Stimulated activated CD8-positive, alpha-beta memory T cell treated with anti-CD3 and anti-CD28 coated beads, Interleukin-4, amount 100 ng/mL, for 4 hours (primary cell): Measurements from ENCODE around the gene CERS1.

Experiments
- DNase-seq, 2 donors: peaks; one replicate each; pipeline ENCODE4 v3.0.0-alpha.2; 2020; ENCODE audit warnings: low read depth in 2 of 2, low spot score in 1 of 2

The CERS1 gene

DNA sequence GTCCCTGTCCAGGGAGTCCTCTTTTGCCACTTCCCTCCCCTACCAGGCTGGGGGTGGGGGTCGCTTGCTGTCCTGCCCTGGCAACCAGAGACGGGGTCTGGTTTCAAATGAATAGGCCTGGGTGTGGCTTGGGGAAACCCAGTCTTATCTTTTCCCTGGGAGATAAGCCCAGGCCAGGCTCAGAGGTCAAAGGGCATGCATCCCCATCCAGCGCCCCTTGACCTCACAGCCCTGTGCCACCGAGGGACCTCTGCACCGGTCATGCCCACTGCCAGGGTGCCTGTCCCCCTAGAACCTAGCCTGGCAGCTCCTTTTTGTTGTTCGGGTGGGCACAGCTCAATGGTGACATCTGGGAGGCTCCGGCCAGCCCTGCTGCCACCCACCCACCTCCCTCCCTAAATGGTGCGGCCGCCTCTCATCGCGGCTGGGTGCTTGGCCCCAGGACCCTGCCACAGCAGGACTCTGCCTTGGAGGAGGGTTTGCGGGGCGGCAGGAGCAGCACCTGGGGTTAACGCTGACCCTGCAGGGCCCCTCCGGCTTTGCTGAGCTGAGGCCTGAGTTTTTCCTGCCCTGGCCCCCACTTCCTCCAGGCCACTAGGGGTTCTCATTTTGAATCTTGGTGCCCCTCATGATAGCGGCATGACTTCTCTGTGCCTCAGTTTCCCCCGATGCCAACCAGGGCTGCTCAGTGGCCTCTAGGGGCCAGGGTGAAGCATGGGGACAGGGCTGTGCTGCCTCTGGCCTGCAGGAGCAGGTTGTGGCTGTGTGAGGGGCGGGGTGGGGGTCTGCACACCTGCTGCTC is 2.9 kb upstream of the CERS1 start:
- DNase-seq: no peak

DNA sequence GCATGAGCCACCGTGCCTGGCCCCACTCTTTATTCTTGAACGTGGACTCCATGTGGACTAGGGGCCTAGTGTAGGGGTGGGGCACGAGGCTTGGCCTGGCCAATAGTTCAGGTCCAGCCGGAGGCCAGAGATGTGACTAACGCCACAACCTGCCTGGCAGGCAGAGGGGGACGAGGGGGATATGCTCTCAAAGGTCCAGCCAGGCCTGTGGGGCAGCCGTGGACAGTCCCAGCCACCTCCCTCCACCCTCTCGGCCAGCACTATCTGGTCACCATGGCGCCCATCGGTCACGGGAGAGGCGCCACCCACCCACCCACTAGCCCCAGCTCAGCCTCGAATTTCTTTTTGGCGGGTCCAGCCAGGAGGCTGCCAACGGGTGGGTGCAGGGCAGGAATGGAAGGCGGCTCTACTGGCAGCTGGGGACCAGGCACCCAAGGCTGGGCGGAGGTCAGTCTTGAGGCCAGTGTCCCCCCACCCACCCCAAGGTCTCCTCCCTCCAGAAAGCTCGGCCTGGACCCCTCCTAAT is 2.2 kb upstream of the CERS1 start:
- no peak for DNase-seq

DNA sequence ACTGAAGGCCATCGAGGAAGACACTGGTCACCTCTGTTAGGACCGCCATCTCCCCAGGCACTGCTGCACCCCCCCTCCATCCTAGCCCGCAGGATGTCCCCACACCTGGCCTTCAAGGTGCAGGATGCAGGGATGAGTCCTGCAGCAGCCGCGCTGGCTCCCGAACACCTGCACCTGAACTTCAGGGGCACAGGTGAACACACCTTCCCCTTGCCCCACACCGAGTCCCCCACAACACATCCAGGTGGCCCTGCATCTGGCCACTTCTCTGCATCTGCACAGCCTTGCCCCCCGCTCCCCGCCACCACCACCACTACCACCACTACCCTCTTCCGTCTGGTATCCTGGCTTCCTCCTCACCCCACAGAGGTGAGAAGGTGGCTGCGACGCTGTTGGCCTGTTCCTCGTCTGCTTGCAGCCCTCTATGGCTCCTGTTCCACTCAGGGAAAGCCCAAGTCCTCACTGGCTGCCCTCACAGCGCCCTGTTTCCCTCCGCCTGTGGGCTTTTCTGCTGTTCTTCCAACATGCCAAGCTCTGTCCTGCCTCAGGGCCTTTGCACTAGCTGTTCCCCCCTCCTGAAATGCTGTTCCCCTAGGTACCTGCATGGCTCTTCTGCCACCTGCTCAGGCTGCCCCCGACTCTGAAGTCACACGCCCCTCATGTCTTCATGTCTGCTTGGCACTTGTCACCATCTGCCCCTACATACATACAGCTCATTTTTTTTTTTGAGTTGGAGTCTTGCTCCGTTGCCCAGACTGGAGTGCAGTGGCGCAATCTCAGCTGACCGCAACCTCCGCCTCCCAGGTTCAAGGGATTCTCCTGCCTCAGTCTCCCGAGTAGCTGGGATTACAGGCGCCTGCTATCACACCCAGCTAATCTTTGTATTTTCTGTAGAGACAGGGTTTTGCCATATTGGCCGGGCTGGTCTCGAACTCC is 1.4 kb upstream of the CERS1 start:
- no peak for DNase-seq

DNA sequence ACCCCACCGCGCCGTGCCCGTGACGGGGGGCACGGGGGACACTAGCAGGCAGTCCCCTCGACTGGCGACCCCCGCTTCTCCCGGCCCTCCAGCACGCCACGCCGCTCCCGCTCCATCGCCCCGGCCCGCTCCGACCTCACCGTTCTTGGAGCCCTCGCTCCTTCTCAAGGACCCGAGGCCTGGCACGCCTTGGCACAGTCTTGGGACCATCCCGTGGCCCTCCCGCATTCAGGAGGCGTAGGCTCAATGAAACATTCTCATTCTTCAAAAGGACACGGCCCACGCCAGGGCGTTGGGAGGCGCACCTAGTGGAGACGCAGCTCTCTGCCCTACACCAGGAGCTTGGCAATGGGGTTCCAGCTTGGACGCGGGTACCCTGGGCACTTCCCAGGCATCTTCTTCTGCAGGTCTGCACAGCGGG is 473 bp upstream of the CERS1 start:
- no peak for DNase-seq

DNA sequence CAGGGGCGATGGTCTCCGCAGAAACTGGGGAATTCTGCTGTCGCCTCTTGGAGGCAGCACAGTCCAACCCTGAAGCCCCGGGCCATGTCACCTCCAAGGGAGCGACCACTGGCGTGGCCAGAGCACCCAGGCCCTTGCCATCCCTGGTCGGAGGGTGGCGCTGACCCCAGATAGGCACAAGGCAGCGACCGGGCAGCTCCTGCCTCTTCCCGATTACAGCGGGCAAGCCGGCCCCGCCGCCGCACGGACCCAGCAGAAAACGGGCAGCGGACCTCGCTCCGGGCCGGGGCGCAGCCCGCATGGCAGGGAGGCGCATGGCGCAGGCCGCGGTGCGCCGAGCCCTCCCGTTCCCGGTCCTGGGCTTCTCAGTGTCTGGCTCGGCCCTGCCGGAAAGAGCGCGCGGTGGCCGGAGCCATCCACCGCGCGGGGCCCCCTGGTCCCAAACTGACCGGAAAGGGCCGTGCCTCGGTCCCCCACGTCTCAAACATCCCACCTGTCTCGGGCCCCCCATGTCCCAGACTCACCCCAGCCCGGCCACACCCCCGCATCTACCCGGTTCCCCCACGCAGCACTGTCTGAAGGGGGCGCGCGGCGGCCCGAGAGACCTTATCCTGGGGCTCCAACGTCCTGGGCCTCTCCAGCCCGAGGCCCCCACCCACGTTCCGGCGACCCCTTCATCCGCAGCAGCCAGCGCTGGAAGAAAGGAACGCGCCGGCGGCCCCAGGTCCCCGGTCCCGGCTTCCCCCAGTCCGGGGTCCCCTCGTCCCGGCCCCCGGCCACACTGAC is 727 bp downstream of the CERS1 start:
- DNase-seq: no peak

DNA sequence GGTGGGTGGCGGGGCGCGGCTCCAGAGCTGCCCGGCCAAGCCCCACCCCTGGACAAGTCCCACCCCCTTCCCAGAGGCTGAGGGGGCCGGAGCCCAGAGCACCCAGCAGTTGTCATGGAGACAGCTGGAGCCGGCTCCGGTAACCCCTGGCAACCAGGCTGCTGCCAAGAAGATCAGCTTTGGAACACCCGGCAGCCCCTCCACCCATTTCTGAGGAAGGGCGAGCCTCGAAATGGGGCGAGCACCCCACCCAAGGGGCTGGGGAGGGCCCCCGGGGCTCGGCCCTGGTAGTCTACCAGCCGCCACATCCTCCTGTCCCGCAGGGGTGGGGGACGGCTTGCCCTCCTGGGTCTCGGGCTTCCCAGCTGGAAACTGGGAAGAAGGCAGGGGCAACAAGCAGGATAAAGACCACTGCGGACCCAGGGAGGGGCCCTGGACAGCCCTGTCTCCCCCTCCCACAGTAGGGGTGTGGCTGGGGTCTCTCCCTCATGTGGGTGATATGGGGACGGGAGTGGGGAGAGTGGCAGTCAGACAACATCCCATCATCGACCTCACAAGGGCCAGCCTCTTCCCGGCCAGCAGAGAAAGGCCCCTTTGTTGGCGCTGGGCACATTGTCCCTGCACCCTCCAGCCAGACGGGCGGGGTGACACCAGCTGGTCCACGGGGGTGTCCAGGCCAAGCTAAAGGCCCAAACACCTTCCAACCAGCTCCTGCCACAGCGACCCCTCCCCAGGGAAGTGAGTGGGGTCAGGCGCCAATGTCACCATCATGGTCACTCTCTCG is 1.5 kb downstream of the CERS1 start:
- no peak for DNase-seq

DNA sequence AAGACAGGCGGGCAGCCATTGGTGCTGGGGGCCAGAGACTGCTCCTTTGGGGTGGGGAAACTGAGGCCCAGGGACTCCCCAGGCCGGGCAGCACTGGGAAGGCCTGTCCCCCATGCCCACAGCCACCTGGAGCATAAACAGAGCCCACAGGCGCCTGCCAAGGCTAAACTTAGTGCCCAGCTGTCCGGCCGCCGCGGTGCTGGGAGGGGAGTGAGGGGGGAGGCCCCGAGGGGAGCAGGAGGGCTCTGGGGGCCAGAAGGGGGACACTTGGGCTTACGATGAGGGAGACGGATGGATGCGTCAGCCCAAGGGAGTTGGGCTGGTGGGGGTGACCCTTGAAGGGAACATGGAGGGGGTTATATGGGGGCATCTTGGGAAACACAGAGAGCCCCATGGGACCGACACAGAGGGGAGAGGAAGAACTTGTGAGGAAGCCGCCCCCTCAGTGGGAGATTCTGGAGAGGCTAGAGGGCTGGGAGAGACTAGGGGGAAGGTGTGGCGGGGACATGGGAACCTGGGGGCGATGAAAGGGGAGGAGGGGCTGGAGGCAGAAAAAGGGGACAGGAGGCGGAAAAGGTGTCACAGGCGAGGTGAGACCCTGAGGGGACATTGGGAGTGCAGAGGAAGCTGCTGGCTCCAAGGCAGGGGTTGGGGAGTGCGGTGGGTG is 2.2 kb downstream of the CERS1 start:
- no peak for DNase-seq

DNA sequence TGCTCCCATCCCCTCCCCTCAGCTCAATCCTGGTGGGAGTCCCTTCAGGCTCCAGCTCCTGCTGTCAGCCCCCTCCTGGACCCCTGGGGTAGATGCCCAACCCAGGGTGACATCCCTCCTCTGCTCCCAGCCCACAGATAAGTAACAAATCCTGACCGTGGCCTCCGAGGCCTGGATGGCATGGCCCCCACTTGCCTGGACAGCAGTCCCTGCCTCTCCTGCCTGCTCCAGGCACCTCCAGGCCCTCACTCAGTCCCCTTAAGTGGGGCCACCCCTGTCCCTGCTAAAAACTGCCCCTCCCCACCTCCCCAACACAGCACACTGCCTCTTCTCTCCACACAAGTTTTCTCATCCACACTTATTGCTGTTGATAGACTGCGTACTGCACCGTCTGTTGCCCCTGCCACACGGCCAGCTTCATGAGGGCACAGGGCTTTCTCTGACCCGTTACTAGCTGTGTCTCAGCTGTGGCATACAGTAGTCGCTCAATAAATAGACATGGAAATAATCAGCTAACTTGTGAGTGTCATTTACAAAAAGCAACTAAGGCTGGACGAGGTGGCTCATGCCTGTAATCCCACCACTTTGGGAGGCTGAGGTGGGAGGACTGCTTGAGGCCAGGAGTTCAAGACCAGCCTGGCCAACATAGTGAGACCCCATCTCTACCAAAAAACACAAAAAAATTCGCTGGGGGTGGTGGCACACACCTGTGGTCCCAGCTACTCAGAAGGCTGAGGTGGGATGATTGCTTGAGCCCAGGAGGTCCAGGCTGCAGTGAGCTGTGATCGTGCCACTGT is 5.8 kb downstream of the CERS1 start:
- no peak for DNase-seq

DNA sequence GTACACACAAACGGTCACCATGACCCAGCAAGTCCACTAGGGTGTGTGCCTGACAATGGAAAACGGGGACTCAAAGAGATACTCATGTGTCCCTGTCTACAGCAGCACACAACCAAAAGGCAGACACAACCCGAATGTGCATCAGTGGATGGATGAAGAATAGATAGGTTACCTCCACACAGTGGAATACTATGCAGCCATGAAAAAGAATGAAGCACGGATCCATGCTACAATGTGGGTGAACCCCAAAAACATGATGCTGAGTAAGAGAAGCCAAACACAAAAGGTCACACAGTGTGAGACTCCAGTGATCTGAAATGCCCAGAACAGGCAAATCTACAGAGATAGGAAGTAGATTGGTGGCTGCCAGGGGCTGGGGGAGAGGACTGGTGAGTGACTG is 9.0 kb downstream of the CERS1 start:
- no peak for DNase-seq

DNA sequence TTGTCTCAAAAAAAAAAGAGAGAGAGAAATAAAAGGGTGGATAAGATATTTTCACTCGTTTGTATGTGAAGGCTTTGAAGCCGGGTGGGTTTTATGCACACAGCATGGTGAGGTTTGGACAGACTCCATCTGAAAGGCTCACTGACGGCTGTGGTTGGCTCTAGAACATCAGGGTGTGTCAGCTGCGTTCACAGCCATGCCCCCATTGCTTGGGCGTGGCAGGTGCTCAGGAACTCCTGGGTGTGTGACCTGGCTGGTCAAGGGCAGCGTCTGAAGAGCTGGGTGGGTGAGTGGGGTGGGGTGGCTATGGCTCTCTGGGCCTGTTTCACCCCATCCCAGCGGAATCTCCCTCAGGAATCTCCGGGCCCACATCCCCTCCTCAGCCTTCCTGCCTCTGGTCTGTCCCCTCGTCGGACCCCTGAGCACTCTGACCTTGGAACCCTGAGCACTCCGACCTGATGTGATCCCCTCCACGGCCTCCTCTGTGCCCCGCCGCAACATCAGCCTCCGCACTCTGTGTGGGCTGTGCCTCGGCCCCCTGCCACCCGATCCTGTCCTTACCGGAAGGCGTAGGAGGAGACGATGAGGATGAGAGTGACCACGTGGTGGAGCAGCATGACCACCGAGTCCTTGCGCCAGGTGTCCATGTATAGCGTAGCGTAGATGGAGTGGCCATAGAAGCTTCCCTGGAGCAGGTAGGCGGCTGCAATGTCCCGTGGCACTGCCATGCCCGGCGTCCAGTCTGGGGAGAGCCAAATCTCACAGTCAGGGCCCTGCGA is 12.2 kb downstream of the CERS1 start:
- no peak for DNase-seq

DNA sequence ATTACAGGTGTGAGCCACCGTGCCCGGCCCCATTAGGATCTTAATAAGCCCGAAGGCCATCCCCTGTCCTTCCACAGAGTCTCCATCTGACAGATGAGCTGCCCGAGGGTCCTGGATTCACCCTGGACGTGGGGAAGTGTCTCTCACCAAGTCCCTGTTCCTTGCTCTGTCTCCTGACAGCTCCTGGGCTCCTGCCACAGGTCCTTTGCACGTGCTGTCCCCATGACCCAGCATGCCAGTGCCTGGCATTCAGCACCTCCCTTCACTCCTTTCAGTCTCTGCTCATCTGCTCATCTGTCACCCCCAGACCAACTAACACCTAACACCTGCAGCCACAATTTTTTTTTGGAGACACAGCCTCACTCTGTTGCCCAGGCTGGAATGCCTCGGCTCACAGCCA is 14.5 kb downstream of the CERS1 start:
- no peak for DNase-seq

DNA sequence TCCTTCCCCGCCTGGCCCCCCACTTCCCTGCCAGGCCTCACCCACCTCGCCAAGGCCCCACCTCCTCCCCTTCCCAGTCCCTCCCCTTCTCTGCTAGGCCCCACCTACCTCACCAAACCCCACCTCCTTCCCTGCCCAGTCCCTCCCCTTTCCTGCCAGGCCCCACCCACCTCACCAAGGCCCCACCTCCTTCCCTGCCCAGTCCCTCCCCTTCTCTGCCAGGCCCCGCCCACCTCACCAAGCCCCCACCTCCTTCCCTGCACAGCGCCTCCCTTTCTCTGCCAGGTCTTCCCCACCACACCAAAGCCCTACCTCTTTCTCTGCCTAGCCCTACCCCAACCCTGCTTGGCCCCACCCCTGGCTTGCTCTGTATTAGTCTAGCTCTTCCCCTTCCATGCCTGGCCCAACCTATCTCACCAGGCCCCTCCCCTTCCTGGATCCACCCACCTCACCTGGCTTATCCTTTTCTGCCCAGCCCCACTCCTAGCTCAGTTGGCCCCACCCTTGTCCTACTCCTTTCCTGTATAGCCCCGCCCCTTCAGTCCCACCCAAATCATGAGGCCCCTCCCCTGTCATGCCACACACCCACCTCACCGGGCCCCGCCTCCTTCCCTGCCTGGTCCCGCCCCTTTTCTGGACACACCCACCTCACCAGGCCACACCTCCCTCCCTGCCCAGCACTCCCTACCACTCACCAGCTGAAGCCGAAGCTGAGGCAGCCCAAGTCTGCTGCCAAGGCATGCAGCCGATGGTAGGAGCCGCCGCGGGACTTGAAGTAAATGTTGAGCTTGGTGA is 16.2 kb downstream of the CERS1 start:
- DNase-seq: no peak

DNA sequence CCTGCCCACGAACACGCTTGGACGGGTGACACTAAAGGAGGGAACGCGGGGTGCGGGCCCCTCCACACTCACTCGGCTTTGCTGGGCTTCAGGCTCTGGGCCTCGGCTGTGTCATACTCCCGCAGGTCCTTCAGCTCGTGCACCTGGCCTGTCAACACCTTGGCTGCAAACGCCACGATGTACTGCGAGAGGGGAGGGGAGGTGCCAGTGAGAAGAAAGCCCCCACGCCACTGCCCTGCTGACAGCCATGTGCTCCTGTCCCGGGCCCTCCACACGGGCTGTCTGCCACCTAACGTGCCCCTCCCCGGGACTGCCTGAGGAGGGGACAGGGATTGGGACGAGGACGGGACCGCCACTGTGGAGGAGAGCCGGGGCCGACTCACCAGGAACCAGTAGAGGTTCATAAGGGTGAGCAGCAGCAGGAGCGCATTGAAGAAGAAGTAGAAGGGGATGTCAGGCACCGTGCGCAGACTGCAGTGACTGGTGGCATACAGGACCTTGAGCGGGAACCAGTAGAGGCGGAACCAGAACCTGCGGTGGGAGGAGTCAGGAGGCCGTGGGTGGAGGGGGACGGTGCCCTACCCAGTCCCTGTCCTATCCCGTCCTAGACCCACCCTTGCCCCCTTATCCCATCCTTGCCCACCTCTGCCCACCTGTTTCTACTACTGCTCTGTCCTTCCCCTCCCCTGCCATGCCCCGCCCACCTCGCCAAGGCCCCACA is 16.9 kb downstream of the CERS1 start:
- DNase-seq: no peak

DNA sequence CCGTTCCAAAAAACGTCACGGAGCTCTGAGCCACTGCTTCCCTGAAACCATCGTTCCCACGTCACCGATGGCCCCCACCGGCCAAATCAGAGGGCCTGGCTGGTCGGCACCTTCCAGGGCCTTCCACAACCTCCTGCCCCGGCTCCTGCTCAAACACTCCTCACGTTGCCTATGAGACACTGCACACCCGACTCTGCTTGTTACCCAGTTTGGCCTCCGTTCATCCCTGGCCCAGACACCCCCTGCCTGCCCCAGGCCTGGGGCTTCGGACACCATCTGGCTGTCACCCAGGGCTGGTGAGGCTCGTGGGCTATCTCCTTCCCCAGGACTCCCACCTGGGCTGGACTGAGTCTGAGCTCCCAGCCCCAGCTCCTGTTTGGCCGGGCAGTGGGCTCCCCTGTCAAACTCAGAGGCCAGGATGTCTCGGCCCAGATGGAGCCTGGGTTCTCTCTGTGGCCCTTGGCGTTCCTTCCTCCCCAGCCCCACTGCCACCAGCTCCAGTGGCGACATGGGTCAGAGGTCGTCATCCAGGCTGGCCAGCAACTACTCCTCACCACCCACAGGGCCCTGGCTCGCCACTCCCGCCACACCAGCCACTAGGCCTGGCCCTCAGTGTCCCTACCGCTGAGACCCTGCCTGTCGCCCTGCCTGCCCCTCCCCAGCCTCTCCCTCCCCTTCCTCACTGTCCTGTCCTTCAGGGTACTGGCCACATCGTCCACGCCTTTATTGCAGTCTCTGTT is 17.7 kb downstream of the CERS1 start:
- no peak for DNase-seq

DNA sequence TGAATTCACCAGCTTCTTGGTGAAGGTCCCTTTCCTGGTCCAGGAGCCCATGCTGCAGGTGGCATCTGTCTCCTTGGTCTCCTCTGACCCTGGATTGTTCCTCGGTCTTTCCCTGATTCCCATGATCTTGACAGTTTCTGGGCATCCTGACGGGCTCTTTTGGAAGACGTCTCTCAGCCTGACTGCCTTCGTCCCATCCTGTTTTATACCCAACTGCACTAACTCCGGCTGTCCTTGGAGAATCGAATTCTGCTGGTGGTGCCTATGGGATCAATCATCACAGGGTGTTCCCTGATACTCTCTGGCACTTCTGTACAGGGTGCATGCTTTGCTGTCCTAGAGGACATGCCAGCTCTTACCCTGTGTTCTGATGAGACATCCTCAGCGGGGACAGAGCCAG is 19.1 kb downstream of the CERS1 start:
- DNase-seq: no peak

DNA sequence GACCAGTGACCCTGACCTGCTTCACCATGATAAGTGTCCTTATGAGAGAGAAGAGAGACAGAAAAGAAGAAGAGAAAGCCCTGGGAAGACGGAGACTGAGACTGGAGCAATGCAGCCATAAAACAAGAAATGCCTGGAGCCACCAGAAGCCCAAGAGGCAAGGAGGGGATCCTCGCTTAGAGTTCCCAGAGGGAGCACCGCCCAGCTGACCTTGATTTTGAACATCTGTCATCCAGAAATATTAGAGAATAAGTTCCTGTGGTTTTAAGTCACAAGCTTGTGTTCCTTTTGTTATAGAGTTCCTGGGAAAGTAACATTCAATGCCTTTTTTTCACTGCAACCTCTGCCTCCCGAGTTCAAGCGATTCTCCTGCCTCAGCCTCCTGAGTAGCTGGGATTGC is 20.2 kb downstream of the CERS1 start:
- DNase-seq: no peak
